SU-DHL-6 (cell line): ENCODE measurements around the gene DGKH.

Experiments
- EZH2phosphoT487 ChIP-seq: fragments of 200-600 bp; sonication (generic), shearing (Covaris generic); conservative IDR thresholded peaks from 2 replicates; pipeline ENCODE4 v1.6.1; 2018; ENCODE audit warnings: mild to moderate bottlenecking, antibody characterized with exemption, low read length, moderate library complexity, mixed read lengths
- TF ChIP-seq, protein P1 (sequence below): fragments of 200-600 bp; sonication (generic); IDR thresholded peaks from one replicate; pipeline ENCODE4 v1.5.1; 2017; ENCODE audit warnings: antibody characterized with exemption, mild to moderate bottlenecking, low read length, moderate library complexity; ENCODE audit not compliant: insufficient read depth, poor library complexity, severe bottlenecking

- TF ChIP-seq, protein P1, sequence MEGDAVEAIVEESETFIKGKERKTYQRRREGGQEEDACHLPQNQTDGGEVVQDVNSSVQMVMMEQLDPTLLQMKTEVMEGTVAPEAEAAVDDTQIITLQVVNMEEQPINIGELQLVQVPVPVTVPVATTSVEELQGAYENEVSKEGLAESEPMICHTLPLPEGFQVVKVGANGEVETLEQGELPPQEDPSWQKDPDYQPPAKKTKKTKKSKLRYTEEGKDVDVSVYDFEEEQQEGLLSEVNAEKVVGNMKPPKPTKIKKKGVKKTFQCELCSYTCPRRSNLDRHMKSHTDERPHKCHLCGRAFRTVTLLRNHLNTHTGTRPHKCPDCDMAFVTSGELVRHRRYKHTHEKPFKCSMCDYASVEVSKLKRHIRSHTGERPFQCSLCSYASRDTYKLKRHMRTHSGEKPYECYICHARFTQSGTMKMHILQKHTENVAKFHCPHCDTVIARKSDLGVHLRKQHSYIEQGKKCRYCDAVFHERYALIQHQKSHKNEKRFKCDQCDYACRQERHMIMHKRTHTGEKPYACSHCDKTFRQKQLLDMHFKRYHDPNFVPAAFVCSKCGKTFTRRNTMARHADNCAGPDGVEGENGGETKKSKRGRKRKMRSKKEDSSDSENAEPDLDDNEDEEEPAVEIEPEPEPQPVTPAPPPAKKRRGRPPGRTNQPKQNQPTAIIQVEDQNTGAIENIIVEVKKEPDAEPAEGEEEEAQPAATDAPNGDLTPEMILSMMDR = no peak
- TF ChIP-seq EZH2phosphoT487 = no peak
These were observed 199.4 kb downstream of the DGKH start for GRCh38 chr13:42247883-42248282.
